ENCODE results near the gene TUT1. TPM values are rescaled to one million over a fixed set of nuclear protein-coding genes. Genes with fewer than 3 reads are reported as not detected.

The TUT1 gene, protein sequence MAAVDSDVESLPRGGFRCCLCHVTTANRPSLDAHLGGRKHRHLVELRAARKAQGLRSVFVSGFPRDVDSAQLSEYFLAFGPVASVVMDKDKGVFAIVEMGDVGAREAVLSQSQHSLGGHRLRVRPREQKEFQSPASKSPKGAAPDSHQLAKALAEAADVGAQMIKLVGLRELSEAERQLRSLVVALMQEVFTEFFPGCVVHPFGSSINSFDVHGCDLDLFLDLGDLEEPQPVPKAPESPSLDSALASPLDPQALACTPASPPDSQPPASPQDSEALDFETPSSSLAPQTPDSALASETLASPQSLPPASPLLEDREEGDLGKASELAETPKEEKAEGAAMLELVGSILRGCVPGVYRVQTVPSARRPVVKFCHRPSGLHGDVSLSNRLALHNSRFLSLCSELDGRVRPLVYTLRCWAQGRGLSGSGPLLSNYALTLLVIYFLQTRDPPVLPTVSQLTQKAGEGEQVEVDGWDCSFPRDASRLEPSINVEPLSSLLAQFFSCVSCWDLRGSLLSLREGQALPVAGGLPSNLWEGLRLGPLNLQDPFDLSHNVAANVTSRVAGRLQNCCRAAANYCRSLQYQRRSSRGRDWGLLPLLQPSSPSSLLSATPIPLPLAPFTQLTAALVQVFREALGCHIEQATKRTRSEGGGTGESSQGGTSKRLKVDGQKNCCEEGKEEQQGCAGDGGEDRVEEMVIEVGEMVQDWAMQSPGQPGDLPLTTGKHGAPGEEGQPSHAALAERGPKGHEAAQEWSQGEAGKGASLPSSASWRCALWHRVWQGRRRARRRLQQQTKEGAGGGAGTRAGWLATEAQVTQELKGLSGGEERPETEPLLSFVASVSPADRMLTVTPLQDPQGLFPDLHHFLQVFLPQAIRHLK
- total RNA-seq: 12.6 and 15.8 TPM in 2 replicates

DNA sequence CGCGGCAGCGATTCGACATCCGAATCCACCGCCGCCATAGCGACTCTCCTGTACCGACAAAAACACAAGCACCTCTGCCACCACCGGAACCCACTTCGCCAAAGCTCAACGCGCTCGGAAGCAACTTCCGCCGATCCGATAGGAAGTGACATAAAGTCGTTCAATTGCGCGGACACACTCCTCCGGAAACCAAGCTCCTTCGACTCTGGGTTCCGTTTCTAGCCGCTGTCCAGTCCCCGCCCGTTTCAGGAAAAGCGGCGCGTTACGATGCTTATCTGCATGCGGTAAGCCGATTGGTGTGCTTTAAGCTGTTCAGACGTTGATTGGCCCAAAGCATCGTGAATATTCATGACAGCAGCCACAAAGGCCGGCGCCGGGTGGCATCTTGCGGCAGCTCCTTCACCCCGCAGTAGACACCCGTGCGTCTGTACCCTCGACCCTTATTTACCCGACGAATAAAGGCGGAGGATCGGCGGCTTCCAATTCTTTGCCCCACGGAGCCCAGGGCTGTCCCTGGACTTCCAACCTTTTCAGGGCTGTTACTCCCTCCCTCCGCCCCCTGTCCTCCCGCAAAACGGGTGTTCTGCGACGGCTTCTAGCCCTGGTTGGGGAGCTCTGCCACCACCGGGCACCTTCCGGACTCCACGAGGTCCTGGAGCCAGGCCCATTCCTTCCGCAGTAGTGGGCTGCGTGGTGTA, at the start of gene TUT1:
Gene TUT1 (minus strand): TSS at position 76 of the 698 bp plus-strand sequence. CDS start 38 bp downstream, at position 38.

DNA sequence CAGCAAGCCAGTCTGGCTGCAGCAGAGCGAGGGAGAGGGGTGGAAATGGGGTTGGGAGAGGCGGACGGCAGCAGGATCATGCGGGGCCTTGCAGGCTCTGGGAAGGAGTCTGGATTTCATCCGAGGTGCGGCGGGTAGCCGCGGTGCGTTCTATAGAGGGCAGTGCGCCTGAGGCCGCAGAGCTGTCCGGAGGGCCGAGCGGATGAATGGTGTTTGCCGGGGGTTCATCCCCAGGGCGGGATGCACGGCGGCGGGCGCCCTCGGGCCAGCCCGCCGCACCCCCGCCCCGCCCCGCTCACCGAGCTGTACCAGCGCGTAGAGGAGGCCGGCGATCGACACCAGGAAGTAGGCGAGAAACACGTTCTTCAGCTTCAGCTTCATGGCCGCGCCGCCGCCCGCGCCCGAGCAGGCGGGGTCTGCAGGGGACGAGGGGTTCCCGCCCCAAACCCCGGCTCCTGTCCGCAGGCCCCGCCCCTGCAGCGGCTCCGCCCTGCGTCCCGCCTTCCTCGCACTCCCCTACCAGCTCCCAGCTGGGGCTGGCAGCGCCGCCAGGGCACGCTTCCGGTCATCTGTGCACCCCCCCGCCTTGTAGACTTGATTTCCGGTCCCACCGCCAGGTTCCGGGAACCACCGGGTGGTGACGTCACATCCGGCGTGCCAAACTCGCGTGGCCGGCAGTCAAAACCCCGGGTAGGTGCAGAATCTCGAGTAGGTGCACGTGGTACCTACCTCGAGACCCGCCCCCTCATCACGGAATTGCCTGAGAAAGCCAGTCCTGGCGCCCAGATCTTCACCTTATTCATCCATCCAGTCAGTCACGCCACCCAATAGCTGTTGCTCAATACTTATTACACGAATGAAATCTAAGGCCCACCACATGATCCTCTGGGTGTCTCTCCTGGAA, 30.5 kb upstream of the TUT1 start, which contains the start of gene B3GAT3:
Gene B3GAT3 (minus strand): TSS at position 420 of the 904 bp plus-strand sequence. CDS start 39 bp downstream, at position 381.

DNA sequence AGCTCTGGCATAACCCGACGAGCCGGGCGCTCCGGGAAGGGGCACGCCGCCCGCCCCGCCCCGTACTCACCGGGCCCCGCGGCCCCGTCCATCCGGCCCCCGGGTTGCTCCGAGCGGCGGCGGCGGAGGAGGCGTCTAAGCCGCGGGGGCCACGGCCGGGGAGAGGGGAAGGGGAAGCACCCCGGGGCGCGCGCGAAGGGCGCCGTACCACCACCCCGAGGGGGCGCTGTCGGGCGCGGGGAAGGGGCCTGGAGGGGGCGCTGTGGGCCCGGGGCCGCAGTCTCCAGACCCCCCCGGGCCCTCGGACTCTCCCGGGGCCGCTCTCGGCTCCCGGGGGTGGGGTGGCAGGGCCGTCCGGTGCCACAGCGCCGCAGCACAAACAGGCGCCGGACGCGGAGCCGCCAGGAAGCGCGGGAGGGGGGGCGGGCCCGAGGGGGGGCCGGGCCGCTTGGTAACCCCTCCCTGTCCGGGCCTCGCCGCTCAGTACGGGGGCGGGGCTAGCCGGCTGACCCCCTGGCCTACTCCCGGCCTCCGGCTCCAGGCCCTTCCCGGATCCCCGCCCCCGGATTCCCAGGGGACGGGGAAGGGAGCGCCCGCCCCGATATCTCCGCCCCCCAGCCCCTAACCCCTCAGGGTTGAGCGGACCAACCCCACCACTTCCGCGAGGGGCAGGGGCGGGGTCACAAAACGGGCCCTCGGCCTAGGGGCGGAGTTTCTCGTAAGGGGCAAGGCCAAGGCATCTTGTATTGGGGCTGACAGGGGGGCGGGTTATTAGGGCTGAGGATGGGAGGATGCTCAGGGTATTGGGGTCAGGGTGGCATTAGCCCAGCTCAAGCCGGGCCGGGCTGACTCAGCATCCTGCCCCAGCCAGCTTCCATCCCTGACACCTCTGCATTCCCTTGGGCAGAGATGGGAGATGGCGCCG, 21.3 kb upstream of the TUT1 start, which contains the start of the genes EML3 and ROM1:
Gene EML3 (minus strand): TSS at position 410 of the 925 bp plus-strand sequence. CDS start 318 bp downstream, at position 92.
Gene ROM1 (plus strand): TSS at position 892 of the 925 bp plus-strand sequence. CDS start 25 bp downstream, at position 917.

DNA sequence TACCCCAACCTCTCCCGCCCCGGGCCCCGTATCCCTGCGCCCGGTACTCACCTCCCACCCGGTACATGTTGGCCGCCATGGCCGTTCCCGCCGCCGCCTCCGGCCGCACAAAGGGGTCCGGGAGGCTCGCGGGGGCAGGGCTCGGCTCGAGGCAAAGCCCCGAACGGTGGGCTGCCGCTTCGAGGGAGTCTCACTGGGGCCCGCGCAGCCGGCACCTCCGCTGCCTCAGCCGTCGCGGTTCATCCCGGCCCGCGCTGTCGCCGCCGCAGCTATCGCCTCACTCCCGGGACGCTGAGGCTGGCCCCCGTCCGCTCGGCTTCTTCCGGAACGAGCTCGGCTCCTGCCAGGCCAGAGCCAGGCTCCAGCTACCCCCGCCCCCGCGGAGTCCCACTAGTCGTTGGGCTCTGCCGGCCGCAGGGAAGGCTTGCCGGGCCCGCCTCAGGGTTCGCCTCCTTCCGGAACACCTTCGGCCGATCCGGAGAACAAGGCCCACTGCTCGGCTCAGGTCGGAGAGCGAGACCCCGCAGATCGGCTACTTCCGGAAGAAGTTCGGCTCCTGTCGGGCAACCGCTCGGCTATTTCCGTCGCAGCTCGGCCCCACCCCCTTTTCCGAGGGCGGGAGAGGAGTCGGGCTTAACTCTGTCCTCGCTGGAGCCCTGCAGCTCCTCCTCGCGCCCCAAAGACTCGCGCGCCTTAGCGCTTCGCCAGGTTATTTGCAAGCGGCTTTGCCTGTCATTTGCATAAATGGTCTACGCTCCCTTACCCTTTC, 10.2 kb upstream of the TUT1 start, which contains the start of gene MTA2:
Gene MTA2 (minus strand): TSS at position 494 of the 769 bp plus-strand sequence. CDS start 415 bp downstream, at position 79.

DNA sequence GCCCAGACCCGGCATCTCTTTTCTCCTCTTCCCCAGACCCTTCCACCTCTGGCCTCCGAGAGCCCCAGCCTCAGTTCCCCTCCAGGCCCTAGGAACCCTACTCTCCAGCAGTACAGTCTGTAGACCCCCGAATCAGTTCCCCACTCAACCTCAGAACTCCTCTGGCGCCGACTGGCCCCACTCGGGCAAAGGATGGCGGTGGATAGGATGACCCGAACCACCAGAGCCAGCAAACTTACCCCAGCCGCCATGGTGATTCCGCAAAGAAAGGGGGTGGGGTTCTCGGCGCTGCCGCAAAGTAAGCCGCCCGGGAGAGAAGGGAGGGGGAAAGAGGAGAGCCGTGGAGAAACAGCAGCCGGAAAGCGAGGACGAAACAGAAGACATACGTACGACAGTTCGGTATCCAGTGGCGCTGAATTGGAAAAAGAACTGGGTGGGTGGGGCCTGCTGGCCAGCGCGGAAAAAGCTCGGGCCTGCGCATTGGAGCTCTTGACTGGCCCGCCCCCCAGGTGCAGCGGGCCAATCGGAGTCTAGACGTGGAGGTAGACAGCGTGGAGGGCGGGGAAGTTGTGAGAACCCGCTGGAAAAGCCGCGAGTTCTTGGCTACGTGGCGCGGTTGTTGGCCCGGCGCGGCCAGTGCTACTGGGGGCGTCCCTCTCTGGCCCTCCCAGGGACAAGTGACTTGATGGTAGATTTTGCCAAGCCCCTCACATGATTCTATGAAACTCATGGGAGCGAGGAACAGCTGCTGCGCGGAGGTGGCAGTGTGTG, 17.5 kb downstream of the TUT1 start, which contains the start of gene EEF1G:
Gene EEF1G (minus strand): TSS at position 300 of the 771 bp plus-strand sequence. CDS start 49 bp downstream, at position 251.

DNA sequence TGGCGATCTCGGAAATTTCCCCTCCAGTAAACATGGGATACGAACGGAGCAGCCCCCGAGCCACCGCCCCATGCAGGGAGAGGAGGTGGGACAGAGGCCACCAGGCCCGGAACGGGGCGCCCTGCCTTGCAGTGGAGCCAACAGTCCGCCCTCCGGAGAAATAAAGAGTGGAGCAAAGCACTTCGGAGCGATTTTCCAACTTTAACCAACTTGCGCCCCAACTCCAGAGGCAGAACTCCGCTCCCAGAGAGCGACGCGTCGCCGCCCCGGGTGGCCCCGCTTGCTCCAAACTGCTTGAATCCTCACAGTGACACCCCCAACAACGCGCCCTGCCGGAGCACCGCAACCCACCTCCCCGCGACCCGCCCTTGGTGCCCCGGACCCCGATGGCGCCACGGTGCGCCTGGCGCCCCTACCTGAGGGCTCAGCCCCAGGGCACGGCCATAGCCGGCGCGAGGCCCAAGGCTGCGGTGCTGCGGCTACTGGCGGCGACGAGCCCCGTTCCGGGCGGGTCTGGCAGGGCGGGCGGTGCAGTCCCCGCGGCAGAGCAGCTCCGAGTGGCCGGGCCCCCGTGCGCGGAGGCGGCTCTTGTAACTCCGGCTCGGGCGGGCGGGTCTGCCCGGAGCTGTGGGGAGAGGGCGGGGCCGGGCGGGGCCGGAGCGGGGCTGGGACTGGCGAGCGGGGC, 44.9 kb downstream of the TUT1 start, which contains the start of gene AHNAK:
Gene AHNAK (minus strand): TSS at position 563 of the 685 bp plus-strand sequence. CDS start 10,708 bp downstream, outside the sequence.

Other genes starting within 250 kb of the TUT1 start
- gene SCGB1A1, start 172.5 kb downstream of the TUT1 start, total RNA-seq: not detected in 2 replicates
- 391 and 413 TPM in 2 replicates for gene AHNAK, start 44.7 kb downstream of the TUT1 start, total RNA-seq
- 1,562 and 1,604 TPM in 2 replicates for gene EEF1G, start 17.6 kb downstream of the TUT1 start, total RNA-seq
- 155 and 164 TPM in 2 replicates for gene MTA2, start 10.3 kb upstream of the TUT1 start, total RNA-seq
- 28.5 and 30.8 TPM in 2 replicates for gene EML3, start 21.3 kb upstream of the TUT1 start, total RNA-seq
- gene ROM1, start 21.7 kb upstream of the TUT1 start, total RNA-seq: 1.3 and 7.3 TPM in 2 replicates
- gene B3GAT3, start 30.5 kb upstream of the TUT1 start, total RNA-seq: 26.6 and 34.2 TPM in 2 replicates
- 220 and 258 TPM in 2 replicates for gene GANAB, start 55.1 kb upstream of the TUT1 start, total RNA-seq
- gene INTS5, start 61.8 kb upstream of the TUT1 start, total RNA-seq: 28.9 and 31.1 TPM in 2 replicates
- gene C11orf98, start 73.7 kb upstream of the TUT1 start, total RNA-seq: 72.4 TPM in 2 replicates
- 3.5 and 3.8 TPM in 2 replicates for gene CSKMT, start 73.8 kb upstream of the TUT1 start, total RNA-seq
- 11.8 and 15.9 TPM in 2 replicates for gene UQCC3, start 80.2 kb upstream of the TUT1 start, total RNA-seq
- 2.2 and 2.8 TPM in 2 replicates for gene LBHD1, start 80.7 kb upstream of the TUT1 start, total RNA-seq
- 110 and 132 TPM in 2 replicates for gene UBXN1, start 87.5 kb upstream of the TUT1 start, total RNA-seq
- 0.05 TPM in 1 of 2 replicates, not detected in the other for gene LRRN4CL, start 98.0 kb upstream of the TUT1 start, total RNA-seq
- 28.1 and 37.9 TPM in 2 replicates for gene BSCL2, start 115.9 kb upstream of the TUT1 start, total RNA-seq
- not detected in 2 replicates for gene GNG3, start 116.2 kb upstream of the TUT1 start, total RNA-seq
- gene HNRNPUL2, start 135.9 kb upstream of the TUT1 start, total RNA-seq: 8.7 and 10.3 TPM in 2 replicates
- gene TTC9C, start 137.0 kb upstream of the TUT1 start, total RNA-seq: 28.2 and 32.2 TPM in 2 replicates
- 8.0 and 14.2 TPM in 2 replicates for gene ZBTB3, start 162.6 kb upstream of the TUT1 start, total RNA-seq
- 78.9 and 90.7 TPM in 2 replicates for gene POLR2G, start 170.1 kb upstream of the TUT1 start, total RNA-seq
- 23.3 and 24.0 TPM in 2 replicates for gene TAF6L, start 179.9 kb upstream of the TUT1 start, total RNA-seq
- gene TMEM179B, start 195.9 kb upstream of the TUT1 start, total RNA-seq: 63.6 and 66.8 TPM in 2 replicates
- 25.3 and 27.1 TPM in 2 replicates for gene TMEM223, start 200.5 kb upstream of the TUT1 start, total RNA-seq
- gene NXF1, start 213.9 kb upstream of the TUT1 start, total RNA-seq: 36.0 and 45.9 TPM in 2 replicates
- gene STX5, start 240.5 kb upstream of the TUT1 start, total RNA-seq: 26.4 and 28.9 TPM in 2 replicates
- not detected in 2 replicates for gene TEX54, start 241.3 kb upstream of the TUT1 start, total RNA-seq
- gene WDR74, start 248.1 kb upstream of the TUT1 start, total RNA-seq: 58.9 and 62.4 TPM in 2 replicates

All from mammary microvascular endothelial cell (primary cell).